ENCODE data around the gene PTDSS2. TPM values are rescaled to one million over a fixed set of nuclear protein-coding genes. Genes with fewer than 3 reads are reported as not detected.
"Not testable (repeated sequence)": the region's sequence is repeated elsewhere in the genome, so short reads cannot be mapped to it uniquely, and the experiment has no call there.

PTDSS2 gene
- polyA plus RNA-seq, 1 experiment = 25.8 TPM

DNA sequence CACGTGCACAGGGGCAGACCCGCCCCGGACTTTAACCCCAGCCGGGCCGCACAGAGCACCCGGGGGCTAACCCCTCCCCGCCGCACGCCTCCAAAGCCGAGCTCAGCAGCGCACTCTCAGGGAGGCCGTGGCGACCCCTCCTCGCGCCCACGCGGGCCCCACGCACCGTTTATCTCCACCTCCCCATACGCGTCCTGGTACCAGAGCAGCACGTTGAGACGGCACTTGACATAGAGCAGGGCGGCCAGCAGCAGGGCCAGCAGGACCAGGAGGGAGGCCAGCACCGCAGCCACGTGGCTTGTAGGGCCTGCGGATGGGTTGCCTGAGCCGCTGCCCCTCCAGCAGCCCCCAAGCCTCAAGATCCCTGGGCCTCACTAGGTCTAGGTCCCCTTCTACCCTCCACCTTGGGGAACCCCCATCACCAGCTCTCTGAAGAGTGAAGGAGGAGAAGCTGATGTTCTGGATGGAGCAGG lies 42.4 kb upstream of the PTDSS2 start:
- DNase-seq (ENCODE audit: low read depth) = no peak
- Histone ChIP-seq H3K27me3 (ENCODE audit: control insufficient read depth, insufficient read depth, low read length) (no peaks in the 10 kb centered on the region), H3K4me3 (ENCODE audit: low read depth, low read length) (peak overlapping the region; percentile 8; the same call in 1 of the 2 replicates), H3K36me3 (ENCODE audit: control insufficient read depth, insufficient read depth, low read length) (no peaks in the 10 kb centered on the region)
- CTCF ChIA-PET = interaction anchor here (1.0 to 3.3 kb wide), 3 partner anchors 11 to 45 kb away, joined by 3 to 11 read pairs (median 7); no protein-coding TSS in a partner anchor
- POLR2A ChIA-PET = interaction anchor here (0.6 to 0.7 kb wide), 3 partner anchors 9 to 52 kb away, joined by 3 to 17 read pairs (median 3); no protein-coding TSS in a partner anchor
- TF ChIP-seq, protein P1, sequence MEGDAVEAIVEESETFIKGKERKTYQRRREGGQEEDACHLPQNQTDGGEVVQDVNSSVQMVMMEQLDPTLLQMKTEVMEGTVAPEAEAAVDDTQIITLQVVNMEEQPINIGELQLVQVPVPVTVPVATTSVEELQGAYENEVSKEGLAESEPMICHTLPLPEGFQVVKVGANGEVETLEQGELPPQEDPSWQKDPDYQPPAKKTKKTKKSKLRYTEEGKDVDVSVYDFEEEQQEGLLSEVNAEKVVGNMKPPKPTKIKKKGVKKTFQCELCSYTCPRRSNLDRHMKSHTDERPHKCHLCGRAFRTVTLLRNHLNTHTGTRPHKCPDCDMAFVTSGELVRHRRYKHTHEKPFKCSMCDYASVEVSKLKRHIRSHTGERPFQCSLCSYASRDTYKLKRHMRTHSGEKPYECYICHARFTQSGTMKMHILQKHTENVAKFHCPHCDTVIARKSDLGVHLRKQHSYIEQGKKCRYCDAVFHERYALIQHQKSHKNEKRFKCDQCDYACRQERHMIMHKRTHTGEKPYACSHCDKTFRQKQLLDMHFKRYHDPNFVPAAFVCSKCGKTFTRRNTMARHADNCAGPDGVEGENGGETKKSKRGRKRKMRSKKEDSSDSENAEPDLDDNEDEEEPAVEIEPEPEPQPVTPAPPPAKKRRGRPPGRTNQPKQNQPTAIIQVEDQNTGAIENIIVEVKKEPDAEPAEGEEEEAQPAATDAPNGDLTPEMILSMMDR (IDR thresholded peaks at IDR 0.05; ENCODE audit: insufficient read depth, low read depth, low read length) = no peak

DNA sequence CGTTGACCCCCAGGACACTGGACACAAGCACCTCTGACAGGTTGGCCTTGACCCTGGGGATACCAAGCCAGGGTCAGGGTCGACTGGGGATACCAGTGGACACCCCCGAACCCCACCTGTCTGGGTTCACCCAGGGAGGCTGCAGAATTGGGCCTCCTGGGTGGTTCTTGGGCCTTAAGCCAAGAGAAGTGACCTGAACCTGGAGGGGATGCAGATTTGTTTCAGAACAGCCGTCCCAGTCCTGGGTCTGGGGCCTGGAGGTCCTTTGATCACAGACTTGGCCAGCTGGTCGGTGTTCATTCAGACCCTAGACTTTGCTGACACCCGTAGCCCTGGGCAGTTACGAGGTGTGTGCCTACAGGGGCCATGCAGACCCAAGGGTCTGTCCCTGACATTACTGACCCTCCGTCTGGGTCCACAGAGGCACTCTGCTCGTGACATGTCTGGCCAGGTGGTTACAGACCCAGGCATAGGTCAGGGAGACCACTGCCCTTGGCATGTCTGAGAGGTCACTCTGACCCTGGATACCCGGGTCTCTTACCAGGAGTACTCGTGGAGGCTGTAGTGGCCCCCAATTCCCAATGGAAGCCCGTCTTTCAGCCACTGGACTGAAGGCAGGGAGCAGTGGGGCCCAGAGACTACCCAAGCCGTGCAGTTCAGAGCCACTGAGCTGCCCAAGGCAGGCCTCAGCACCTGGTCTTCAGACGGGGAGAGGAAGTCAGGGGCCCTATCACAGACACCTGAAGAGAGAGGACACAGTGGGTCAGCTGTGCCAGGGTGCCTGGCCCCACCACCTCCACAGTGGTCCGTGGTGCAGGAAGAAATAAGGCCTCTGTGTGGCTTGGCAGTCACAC lies 41.7 kb upstream of the PTDSS2 start:
- no peak overlapping the region for H3K4me3 ChIP-seq (ENCODE audit: low read depth, low read length)
- TF ChIP-seq, protein P1 (IDR thresholded peaks at IDR 0.05; ENCODE audit: insufficient read depth, low read depth, low read length) = no peak
- ChIA-PET CTCF (interaction anchor here (1.0 to 3.3 kb wide), 4 partner anchors 12 to 46 kb away, joined by 3 to 11 read pairs (median 4); no protein-coding TSS in a partner anchor), POLR2A (no interaction called here)
- no peaks in the 10 kb centered on the region for H3K27me3 ChIP-seq (ENCODE audit: control insufficient read depth, insufficient read depth, low read length)
- DNase-seq (ENCODE audit: low read depth) = no peak
- no peaks in the 10 kb centered on the region for H3K36me3 ChIP-seq (ENCODE audit: control insufficient read depth, insufficient read depth, low read length)

DNA sequence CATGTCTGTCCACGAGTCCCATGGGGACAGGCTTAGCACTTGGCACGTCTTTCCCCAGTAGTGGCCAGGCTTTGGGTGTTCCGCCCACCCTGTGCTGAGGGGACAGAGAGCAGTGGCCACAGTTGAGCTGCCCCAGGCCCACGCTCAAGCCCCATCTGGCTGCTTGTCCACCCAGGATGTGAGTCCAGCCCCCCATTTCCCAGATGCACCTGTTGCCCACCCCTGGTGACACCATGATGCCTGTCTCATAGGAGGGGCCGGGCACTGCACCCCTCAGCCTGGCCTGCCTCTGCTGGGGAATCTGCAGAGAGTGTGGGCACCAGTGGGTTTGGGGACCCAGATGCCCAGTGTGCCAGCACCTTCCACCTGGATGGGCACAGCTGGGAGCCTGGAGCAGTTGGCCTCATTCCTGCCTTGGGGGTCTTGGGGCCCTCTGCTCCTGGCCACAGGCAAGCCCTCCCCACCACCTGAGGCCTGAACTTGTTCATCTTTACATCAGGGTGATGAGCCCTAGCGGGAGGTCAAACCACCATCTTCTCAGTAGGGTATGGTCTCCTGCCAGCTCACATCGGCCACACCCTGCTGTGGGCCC lies 41.0 kb upstream of the PTDSS2 start:
- DNase-seq (ENCODE audit: low read depth) = no peak
- Histone ChIP-seq H3K4me3 (ENCODE audit: low read depth, low read length) (no peak overlapping the region), H3K36me3 (ENCODE audit: control insufficient read depth, insufficient read depth, low read length) (no peaks in the 10 kb centered on the region), H3K27me3 (ENCODE audit: control insufficient read depth, insufficient read depth, low read length) (no peaks in the 10 kb centered on the region)
- TF ChIP-seq, protein P1 (IDR thresholded peaks at IDR 0.05; ENCODE audit: insufficient read depth, low read depth, low read length) = no peak
- POLR2A ChIA-PET = no interaction called here
- CTCF ChIA-PET = interaction anchor here (1.5 to 2.0 kb wide), 2 partner anchors 13 to 40 kb away, joined by 4 read pairs; no protein-coding TSS in a partner anchor

DNA sequence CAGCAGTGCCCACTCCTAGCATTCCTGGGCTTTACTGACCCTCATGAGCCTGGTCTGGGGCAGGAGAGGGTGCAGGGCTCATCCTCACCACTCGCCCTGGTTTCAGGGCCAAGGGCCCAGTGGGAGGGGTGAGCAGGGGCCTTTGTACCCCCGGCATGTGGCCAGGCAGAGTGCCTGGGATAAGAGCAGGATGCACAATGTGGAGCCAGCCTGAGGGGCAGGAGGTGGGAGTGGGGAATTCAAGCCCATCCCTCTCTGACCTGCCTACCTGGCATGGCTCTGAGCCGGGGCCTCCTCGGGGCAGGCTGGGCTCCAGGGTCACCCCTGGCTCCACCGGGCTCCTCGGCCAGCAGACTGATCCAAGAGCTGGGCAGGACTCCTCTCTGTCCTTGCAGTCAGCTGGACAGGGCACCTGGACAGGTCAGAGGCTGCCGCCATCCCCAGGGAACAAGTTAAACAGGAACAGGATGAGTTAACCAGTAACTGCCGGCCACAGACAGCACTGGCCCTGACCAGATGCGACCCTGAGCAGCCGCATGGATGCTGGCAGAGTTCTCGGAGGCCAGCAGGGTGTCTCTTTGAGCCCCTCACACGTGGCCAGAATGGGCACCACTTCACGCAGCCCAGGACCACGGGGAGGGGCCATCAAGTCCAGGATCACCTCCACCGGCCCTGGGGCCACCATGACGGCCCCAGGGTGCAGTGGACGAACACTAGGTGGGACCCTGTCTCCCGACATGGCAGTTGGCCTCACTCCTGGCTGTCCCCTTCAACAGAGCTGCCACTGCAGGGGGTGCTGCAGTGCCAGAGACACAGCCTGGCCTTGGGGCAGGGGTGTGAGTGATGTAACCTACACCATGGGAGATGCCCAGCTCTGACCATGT lies 40.2 kb upstream of the PTDSS2 start:
- ChIA-PET CTCF (interaction anchor here (1.5 to 2.0 kb wide), 2 partner anchors 13 to 39 kb away, joined by 4 read pairs; no protein-coding TSS in a partner anchor), POLR2A (no interaction called here)
- H3K27me3 ChIP-seq (ENCODE audit: control insufficient read depth, insufficient read depth, low read length) = no peaks in the 10 kb centered on the region
- no peak for DNase-seq (ENCODE audit: low read depth)
- H3K36me3 ChIP-seq (ENCODE audit: control insufficient read depth, insufficient read depth, low read length) = no peaks in the 10 kb centered on the region
- TF ChIP-seq, protein P1 (IDR thresholded peaks at IDR 0.05; ENCODE audit: insufficient read depth, low read depth, low read length) = no peak
- no peak overlapping the region for H3K4me3 ChIP-seq (ENCODE audit: low read depth, low read length)

DNA sequence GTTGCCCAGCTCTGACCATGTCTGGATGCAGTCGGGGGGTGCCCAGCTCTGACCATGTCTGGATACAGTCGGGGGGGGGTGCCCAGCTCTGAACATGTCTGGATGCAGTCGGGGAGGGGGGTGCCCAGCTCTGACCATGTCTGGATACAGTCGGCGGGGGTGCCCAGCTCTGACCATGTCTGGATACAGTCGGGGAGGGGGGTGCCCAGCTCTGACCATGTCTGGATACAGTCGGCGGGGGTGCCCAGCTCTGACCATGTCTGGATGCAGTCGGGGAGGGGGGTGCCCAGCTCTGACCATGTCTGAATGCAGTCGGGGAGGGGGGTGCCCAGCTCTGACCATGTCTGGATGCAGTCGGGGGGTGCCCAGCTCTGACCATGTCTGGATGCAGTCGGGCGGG lies 39.4 kb upstream of the PTDSS2 start:
- H3K4me3 ChIP-seq (ENCODE audit: low read depth, low read length); H3K36me3 ChIP-seq (ENCODE audit: control insufficient read depth, insufficient read depth, low read length); DNase-seq (ENCODE audit: low read depth); H3K27me3 ChIP-seq (ENCODE audit: control insufficient read depth, insufficient read depth, low read length): not testable (repeated sequence)
- ChIA-PET CTCF (interaction anchor here (2.0 kb wide), 1 partner anchor 14 kb away, joined by 4 read pairs; no protein-coding TSS in a partner anchor), POLR2A (interaction anchor here (0.6 kb wide), 1 partner anchor 113 kb away, joined by 4 read pairs; no protein-coding TSS in a partner anchor)

DNA sequence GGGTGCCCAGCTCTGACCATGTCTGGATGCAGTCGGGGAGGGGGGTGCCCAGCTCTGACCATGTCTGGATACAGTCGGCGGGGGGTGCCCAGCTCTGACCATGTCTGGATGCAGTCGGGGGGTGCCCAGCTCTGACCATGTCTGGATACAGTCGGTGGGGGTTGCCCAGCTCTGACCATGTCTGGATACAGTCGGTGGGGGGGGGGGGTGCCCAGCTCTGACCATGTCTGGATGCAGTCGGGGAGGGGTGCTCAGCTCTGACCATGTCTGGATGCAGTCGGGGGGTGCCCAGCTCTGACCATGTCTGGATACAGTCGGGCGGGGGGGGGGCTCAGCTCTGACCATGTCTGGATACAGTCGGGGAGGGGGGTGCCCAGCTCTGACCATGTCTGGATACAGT lies 38.6 kb upstream of the PTDSS2 start:
- not testable (repeated sequence) for H3K36me3 ChIP-seq (ENCODE audit: control insufficient read depth, insufficient read depth, low read length); DNase-seq (ENCODE audit: low read depth); H3K27me3 ChIP-seq (ENCODE audit: control insufficient read depth, insufficient read depth, low read length); H3K4me3 ChIP-seq (ENCODE audit: low read depth, low read length)
- ChIA-PET CTCF (interaction anchor here (0.6 to 1.9 kb wide), 2 partner anchors 36 to 37 kb away, joined by 3 to 10 read pairs; no protein-coding TSS in a partner anchor), POLR2A (interaction anchor here (0.6 kb wide), 1 partner anchor 114 kb away, joined by 4 read pairs; no protein-coding TSS in a partner anchor)
